HCEC 1CT (cell line): Measurements from ENCODE around the gene TCF12.
"Not testable (repeated sequence)": the region's sequence is repeated elsewhere in the genome, so short reads cannot be mapped to it uniquely, and the experiment has no call there.

ENCODE experiments used
- DNase-seq: peaks from one replicate; pipeline ENCODE4 v3.0.0-alpha.2; 2017

The TCF12 gene

DNA sequence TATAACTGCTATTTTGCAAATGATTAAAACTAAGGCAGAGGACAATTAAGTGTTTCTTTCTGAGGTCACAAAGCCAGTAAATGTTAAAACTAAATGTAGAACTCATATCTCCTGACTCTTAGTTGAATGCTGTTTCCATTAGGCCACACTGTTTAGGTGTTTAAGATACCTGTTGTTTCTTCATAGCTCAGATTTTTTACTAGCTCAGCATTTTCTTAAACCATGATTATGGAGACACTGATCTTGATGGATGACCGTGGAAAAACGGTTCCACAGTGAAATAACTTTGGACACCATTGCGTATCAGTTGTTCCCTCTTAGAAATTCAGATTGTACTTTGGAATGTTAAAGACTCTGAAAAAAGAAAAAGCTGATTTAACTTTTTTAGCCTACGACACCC lies 177.5 kb downstream of the TCF12 start:
- no peak for DNase-seq

DNA sequence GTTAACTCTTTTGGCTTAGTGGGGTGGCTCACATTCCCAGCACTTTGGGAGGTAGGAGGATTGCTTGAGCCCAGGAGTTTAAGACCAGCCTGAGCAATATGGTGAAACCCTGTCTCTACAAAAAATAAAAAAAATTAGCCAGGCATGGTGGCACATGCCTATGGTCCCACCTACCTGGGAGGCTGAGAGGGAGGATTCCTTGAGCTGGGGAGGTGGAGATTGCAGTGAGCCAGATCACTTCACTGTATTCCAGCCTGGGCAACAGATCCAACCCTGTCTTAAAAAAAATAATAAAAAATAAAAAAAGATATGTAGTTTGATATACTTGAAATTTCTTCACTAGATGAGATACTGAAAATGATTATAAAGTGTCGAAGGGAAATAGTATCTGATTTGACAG lies 178.8 kb downstream of the TCF12 start:
- DNase-seq, result no peak

DNA sequence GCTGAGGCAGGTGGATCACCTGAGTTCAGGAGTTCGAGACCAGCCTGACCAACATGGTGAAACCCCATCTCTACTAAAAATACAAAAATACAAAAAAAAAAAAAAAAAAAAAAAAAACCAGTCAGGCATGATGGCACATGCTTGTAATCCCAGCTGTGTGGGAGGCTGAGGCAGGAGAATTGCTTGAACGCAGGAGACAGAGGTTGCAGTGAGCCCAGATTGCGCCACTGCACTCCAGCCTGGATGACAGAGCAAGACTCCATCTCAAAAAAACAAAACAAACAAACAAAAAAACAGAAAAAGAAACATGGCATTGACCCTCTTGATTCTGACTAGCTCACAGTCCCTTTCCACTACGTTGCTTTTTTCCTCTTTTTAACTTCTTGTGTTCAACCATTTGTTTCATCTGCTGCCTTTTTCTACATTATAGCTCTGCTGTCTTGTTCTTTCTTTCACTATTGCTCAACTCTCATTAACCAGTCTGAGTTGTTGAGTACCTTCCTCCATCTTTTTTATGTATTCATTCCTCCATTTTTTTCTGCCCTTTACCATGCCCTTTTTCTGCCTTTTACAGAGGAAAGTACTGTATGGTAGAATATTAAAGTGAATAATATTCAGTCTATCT lies 179.6 kb downstream of the TCF12 start:
- DNase-seq, result not testable (repeated sequence)

DNA sequence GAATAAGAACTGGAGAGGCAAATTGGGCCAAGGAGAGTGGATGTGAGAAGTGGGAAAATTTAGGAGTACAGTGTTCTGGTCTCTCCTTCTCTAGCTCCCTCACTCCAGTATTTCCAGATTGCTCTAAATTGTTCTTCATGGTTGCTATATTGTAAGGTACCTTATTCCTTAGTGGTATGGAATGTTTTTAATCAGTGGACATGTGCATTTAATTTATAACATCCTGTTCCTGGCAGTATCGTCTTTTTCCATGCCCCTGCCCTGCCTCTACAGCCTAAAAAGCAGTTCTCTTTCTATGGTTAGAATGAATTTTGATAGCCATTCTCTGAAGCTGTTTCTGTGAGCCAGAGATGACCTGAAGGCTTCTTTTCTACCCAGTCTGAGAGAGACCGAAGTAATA lies 180.5 kb downstream of the TCF12 start:
- no peak for DNase-seq

DNA sequence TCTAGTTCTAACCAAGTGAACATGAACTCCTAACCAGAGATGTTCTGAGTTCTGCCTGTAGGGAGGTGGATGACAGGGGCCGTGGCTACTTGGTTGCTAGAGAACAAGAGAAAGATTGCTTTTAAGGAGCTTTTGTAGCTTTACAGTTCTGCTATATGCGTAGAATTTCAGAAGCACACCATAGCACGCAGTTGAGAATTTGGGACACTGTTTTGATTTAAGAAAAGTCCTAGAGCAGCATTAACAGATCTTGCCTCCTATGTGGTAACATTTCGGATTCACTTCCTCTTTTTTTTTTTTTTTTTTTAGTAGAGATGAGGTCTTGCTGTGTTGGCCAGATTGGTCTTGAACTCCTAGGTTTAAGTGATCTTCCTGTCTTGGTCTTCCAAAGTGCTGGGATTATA lies 181.7 kb downstream of the TCF12 start:
- DNase-seq, result no peak

DNA sequence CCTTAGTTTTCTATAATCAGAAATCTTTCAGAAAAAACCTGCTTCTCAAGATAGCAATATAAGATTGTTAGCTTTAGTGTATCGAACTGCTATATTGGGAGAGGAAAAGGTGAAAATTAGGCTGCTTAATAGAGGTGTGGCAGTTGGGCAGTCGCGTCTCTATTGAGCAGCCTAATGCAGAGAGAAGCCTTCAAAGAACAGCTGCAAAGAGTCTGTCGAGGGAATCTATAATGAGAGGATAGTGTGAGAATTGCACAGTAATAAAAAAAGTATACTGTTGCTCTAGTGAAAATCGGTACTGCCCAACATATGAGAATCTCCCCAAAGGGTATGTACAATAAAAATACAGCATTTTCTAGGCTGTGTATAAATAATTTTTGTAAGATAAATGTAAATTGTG lies 184.4 kb downstream of the TCF12 start:
- DNase-seq, result no peak

DNA sequence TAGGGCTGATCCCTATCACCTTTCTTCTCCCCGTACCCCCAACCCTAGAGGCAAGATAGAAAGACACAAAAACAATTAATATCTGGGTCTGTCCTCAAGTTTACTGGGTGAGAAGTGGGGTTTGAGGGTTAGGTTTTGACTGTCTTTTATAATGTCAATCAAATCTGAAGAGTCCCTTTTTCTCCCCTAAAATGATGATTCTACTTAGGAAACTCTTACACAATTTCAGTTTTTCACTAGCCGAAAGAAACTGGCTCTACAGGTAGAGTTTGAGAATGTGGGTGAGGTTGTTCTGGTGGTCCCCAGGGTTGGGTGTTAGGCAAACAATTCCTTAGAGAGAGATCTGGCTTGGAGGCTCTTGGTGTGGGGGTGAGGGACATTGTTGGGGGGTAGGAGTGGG lies 189.9 kb downstream of the TCF12 start:
- DNase-seq, result no peak

DNA sequence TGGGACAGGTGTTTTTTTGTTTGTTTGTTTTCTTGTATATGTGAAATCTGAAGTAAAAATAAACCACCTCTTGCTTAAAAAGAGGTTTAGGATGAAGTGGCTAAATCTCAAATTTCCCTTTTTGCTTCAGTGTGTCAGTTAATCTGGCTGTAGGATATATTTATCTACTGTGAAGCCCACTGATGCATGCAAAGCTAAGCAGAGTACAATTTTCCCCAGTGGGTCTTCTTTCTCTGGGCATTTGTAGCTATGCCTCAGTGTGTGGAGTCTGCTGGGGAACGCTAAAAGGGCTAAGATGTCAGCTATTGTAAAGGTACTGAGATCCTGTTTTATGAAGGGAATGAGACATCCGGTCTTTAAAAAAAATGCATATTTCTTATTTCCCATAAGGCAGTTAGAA lies 190.6 kb downstream of the TCF12 start:
- DNase-seq, result no peak

DNA sequence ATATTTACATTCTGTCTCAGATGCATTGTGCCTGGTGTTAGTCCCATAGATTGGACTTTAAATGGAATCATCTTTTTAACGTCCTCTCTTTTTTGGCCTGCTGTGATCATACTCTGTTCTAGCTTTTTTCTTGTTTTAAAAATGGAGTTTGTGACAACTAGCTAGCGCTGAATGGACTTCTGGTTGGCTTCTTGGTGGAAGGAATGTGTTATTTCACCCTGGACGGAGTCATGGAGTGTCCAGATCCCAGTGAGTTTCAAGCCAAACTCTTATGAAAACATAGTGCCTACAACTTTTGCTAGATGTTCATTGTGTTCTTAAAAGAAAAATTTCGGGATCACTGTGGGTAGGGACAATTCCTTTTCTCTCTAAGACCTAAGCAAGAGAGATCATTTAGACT lies 192.6 kb downstream of the TCF12 start:
- no peak for DNase-seq

DNA sequence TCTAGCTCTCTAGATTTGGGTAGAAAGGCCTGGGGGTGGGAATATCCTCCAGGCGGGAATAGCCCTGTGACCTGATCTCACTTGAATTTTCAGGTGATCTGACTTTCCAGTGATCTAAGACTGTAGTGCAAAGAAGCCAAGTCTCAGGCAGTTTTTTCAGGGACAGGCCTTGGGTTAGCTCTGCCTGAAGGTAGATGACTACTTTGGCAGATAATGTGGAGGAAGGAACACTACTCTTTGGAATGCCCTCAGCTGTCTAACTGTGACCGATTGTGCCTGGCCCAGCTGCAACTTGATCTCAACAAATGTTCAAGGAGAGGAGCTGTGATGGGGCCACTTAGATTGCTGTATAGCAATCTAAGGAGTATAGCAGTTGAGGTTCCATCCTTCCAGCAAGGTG lies 193.7 kb downstream of the TCF12 start:
- no peak for DNase-seq

DNA sequence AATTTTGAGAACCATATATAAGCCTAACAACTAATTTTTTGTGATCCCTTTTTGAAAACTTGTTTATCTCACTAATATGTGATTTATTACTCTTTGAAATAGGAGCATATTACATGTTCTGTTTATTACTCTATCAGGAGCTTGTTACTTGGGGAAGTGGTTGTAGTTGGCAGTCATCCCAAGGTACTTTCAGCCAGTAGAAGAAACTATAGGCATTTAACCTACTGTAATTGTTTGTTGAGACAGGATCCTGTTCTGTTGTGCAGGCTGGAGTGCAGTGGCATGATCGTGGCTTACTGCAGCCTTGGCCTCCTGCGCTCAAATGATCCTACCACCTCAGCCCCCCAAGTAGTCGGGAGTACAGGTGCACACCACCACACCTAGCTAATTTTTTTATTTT lies 195.6 kb downstream of the TCF12 start:
- DNase-seq, result no peak

DNA sequence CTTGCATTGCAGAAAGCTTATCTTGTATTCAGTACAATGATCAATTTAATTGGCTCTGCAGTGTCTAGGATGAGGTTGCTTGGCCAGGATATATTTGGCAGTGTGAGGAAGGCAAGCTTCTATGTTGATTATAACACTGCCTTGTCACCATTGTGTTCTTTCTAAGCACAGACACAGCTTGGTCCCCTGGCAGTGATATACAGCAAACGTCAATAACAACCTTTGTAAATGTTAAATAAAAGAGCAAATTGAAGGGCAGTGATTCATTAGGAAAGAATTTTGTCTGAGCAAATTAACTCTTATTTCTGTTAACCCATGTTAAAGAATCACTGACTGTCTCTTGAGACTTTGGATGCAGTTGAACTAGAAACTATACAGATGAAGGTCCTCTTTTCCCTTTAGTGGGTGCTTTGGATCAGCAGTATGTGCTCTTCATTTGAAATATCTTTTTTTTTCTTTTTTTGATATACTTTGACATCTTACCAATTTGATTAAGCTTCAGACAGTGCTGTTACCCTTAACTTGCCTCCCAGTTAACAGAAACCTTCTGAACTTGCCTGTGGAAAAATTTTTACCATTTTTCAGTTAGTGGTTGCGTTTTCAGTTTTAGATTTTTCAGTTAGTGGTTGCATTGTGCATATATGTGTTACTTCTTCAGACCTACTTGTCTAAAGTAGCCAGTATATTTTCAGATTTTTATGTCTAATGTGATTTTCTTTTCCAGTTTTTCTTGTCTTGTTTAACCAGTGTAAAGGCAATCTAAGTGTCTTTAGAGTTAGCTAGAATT lies 199.8 kb downstream of the TCF12 start:
- peak; percentile 20 for DNase-seq

DNA sequence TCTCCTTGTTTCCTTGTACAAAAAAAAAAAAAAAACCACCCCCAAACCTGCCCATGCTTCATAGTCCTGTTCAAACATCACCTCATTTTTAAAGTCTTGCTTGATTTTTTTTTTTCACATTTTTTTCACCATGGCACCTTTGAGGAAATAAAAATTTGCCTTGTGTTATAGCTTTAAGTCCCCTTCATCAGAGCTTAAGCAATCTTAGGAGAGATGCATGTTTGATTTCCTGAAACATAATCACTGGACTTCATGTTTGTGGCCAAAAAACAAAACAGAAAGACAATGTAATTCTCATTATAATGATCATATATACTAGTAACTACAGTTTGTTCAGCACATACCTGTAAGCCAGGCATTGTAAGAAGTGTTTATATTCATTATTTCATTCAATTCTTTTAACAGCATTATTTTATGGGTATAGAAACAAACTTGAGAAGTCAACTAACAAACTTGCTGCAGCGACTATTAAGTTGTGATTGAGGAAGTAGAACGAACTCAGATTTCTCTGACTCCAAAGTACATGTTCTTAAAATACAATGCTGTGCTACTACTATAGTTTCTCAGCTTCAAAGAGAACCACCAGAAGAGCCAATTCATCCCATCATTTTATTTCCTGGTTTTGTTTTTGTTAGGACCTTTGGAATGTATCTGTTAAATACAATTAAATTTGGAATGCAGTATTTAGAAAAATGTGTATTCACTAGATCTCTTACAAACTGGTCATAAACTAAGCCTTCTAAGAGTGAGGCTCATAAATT lies 203.8 kb downstream of the TCF12 start:
- no peak for DNase-seq

DNA sequence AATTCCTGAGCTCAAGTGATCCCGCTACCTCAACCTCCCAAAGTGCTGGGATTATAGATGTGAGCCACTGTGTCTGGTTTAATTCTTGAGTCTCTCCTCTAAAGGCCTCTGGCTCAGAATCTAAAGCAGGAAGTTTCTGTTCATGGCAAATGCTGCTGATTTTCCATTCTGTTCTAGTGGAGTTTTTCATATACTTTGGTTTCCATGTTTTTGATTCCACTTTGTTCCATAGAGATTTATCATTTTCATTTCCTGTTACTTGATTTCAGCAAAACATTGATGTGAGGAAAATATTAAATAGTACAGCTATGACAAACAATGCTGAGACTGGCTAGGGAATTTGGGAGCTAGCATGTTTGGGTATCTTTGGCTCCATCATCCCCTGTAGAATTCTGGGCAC lies 205.6 kb downstream of the TCF12 start:
- DNase-seq, result no peak

DNA sequence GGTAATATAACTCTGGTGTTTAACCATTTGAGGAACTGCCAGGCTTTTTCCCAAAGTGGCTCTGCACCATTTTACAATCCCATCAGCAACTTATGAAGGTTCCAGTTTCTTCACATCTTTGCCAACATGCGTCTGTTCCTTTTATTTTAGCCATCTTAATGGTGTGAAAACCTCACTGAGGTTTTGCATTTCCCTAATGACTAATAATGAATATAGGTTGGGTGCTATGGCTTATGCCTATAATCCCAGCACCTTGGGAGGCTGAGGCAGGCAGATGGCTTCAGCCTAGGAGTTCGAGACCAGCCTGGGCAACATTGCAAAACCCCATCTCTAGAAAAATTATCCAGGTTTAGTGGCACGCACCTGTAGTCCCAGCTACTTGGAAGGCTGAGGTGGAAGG lies 210.6 kb downstream of the TCF12 start:
- DNase-seq, result no peak

DNA sequence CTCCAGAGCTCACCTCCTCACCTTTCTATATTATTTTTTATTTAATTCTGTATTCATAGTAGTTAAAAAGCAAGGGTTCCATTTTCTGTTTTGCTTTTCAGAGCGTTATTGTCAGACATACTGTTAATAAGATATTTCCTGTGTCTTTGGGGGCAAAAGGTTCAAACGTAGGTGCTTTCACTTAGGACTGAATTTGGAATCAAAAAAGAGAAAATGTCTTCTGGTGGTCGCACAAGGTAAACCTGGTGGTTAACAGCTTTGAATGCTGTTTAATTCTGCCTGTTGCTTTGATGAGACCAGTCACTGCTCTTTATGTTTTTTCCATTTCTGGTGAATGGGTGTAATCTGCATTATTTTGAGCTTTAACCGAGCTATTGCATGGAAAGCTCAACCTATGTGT lies 212.5 kb downstream of the TCF12 start:
- DNase-seq, result no peak

DNA sequence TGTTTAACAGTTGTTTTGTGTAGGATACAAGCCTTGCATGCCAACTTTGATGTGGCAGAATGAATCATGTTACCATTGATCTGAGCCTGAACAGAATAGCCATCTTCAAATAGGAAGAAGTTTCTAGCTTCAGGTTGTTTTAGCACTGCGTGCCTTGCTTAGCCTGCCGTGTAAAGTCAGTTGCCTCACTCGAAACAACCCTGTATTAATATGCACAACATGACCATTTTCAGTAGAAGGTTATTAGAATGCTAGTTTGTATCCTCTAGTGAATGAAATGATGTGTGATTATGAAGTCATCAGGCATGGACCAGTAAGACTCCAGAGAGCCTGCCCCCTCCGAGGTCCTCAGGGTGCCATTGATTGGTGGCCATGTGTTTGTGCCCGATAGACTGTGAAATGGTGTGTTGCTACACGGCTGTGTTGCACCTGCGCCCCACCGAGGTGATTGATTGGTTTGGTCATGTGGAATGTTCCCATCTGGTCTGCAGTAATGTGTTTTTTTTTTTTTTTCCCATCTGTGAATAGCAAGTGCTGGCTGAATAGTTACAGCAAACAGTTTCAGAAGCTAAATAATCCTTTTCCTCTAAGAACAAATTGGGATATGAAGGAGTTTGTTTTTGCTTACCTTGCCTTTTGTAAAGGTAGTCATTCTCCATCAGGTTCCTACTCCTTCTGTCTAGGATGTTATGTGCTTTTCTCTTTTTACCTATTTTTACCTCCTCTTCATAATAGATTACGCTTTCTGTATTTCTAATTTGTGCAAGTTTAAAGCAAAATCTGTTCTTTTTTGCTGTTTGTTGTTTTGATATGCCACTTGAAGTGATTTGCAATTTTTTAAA lies 214.9 kb downstream of the TCF12 start:
- no peak for DNase-seq

DNA sequence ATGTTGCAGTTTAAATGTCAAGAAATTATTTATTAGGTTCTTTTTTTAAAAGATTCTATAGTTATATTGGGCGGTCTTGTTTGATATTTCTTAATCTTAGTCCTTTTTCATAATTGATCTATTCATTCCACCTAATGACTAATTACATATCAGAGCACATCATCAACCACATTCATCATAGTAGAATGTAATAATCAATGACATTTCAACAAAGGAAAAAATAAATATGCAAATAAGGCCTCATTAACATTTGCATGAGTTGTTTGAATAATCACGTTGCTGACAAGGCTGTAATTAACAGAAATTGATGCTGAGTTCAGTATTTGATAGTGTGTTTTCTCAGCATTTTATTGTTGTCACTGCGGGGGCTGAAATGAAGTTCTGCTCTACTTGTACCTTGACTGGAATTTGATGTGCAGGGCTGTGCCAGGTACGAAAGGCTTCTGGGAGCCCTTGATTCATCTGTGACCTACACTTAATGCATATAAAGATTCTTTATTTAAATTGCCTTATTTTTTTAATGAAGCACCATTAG lies 215.7 kb downstream of the TCF12 start:
- no peak for DNase-seq

DNA sequence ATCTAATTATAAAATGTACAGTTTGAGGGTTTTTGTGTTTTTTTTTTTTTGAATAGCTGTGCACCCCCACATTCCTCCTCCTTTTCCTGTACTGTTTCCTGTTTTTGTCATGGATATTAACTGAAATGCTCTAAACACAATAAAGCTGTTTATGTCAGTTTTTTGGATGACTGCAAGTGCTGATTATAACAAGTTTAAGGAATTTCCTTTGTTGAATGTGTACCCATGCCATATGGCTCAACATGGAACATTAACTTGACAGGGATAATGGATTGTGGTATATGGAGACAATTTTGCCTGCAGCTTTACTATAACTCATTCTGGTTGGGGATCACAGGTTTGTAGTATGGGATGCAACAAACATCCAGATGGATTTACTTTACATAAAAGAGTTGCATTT lies 216.4 kb downstream of the TCF12 start:
- no peak for DNase-seq

DNA sequence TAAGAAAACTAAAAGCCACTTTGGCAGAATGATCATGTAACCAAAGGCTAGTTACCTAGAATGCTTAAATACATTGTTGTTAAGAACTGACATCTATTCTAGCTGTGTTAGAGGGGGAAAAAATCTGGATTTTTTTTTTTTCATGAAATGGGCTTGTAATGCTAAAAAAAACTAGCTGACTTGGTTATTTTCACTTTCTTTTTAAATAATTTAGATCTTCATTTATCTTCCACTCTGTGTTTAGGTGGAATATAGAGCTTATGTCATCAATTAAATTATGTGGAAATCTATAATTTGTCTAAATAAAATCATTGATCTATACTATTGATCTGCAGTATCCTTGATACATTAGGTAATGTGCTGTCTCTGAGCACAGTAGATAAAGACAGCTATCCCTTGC lies 217.4 kb downstream of the TCF12 start:
- DNase-seq, result no peak

DNA sequence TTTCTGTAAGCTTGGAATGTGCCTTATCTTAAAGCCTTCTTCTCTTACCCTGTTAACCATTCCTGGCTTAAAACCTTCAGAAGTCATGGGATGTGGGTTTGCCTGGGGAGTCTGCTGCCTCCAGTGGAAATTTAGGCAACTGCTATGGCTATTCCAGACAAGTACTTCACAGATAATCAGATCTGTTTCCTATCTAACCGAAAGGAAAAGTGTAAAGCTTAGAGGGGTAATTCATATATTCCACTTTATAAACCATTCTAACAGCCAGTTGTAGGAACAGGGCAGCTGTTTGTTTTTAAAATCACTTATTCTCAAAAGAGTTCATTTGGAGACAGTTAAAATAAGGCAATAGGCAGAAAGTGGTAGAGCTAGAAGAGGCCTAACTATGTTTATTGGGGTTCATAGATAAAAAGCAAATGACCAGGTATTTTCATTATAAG lies 219.9 kb downstream of the TCF12 start:
- DNase-seq, result peak; percentile 62

DNA sequence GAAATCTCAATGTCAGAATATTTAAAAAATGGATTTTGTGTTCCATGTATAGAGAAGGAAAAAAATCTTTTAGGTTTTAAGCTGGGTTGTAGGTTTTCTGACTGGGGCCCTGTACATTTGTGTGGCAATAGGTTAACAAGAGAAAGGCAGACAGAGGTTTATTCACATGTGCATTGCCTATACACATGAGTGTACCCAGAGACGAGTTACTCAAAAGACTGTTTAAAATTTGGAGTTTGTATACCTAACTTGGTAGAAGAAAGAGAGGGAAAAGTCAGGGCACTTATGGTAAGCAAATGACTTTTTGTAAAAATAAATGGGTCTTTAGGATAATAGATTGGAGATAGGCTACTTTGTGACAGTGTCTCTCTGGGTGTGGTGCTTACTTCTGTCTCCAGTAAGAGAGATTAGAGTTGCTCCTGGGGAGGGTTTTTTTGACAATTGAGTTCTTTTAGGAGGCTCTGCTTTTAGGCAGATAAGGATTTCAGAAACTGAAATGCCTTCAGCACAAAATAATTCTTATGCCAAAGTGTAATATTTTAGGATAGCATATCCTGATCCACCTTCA lies 225.2 kb downstream of the TCF12 start:
- DNase-seq, result no peak

DNA sequence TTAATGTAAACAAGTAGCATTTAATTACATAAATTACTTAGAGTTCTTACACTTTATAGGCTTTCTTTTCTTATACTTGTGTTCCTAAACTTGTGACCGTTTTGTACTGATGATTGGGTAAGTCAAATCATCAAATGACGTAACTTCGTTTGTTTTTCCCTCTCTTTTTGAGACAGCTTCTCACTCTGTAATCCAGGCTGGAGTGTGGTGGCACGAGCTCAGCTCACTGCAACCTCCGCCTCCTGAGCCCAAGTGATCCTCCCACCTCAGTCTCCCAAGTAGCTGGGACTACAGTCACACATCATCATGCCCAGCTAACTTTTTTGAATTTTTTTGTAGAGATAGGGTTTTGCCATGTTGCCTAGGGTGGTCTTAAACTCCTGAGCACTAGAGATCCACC lies 226.0 kb downstream of the TCF12 start:
- DNase-seq, result no peak
